Measurements from ENCODE around the gene PGBD1. TPM values are rescaled to one million over a fixed set of nuclear protein-coding genes. Genes with fewer than 3 reads are reported as not detected.
"Not testable (repeated sequence)": the region's sequence is repeated elsewhere in the genome, so short reads cannot be mapped to it uniquely, and the experiment has no call there.

Gene PGBD1
- total RNA-seq, 1 donor from 2014 or later: 3.5 TPM

GRCh38 chr6:28312939-28313338 lies 31.6 kb downstream of the PGBD1 start:
- H3K4me1 ChIP-seq: no peaks in the 10 kb centered on the region
- no peak for DNase-seq
- H3K27ac ChIP-seq: no peak overlapping the region
- TF ChIP-seq, protein P1, sequence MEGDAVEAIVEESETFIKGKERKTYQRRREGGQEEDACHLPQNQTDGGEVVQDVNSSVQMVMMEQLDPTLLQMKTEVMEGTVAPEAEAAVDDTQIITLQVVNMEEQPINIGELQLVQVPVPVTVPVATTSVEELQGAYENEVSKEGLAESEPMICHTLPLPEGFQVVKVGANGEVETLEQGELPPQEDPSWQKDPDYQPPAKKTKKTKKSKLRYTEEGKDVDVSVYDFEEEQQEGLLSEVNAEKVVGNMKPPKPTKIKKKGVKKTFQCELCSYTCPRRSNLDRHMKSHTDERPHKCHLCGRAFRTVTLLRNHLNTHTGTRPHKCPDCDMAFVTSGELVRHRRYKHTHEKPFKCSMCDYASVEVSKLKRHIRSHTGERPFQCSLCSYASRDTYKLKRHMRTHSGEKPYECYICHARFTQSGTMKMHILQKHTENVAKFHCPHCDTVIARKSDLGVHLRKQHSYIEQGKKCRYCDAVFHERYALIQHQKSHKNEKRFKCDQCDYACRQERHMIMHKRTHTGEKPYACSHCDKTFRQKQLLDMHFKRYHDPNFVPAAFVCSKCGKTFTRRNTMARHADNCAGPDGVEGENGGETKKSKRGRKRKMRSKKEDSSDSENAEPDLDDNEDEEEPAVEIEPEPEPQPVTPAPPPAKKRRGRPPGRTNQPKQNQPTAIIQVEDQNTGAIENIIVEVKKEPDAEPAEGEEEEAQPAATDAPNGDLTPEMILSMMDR (IDR thresholded peaks at IDR 0.05): no peak
- no peaks in the 10 kb centered on the region for H3K36me3 ChIP-seq
- H3K27me3 ChIP-seq (ENCODE audit: low read depth): no peaks in the 10 kb centered on the region
- intact Hi-C loops (cut with DNase I): no loop called here
- no peak for ATAC-seq
- H3K4me3 ChIP-seq: no peak overlapping the region
- H3K9me3 ChIP-seq: no peaks in the 10 kb centered on the region

- Histone ChIP-seq H3K4me3 (no peak overlapping the region), H3K36me3 (no peaks in the 10 kb centered on the region), H3K27me3 (ENCODE audit: low read depth) (no peaks in the 10 kb centered on the region), H3K27ac (no peak overlapping the region), H3K4me1 (no peaks in the 10 kb centered on the region), H3K9me3 (no peaks in the 10 kb centered on the region)
- no peak for DNase-seq
- no peak for ATAC-seq
- intact Hi-C loops (cut with DNase I): no loop called here
- TF ChIP-seq, protein P1 (IDR thresholded peaks at IDR 0.05): no peak
Measured at GRCh38 chr6:28315628-28316027, 34.3 kb downstream of the PGBD1 start.

DNA sequence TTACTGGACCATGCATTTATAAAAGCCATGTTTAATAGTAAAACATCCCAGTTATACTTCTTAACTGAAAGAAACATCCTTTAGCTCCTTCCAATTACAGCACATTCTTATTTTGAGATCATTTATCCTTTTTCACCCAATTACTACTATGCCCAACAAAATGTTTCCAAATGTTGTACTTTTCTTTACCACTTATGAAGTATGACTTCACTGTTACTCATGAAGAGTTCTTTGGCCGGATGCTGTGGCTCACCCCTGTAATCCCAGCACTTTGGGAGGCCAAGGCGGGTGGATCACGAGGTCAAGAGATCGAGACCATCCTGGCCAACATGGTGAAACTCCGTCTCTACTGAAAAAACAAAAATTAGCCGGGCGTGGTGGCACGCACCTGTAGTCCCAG lies 36.5 kb downstream of the PGBD1 start:
- H3K27ac ChIP-seq; H3K4me1 ChIP-seq; ATAC-seq; H3K9me3 ChIP-seq; H3K4me3 ChIP-seq; intact Hi-C loops (cut with DNase I); DNase-seq; H3K36me3 ChIP-seq; H3K27me3 ChIP-seq (ENCODE audit: low read depth): not testable (repeated sequence)

GRCh38 chr6:28322661-28323060 lies 41.3 kb downstream of the PGBD1 start:
- Histone ChIP-seq H3K9me3 (peaks cover 28% of the 10 kb centered on the region), H3K4me3 (no peak overlapping the region), H3K27me3 (ENCODE audit: low read depth) (no peaks in the 10 kb centered on the region), H3K27ac (no peak overlapping the region), H3K4me1 (no peaks in the 10 kb centered on the region), H3K36me3 (peaks cover 20% of the 10 kb centered on the region)
- ATAC-seq (no peak), DNase-seq (no peak)
- TF ChIP-seq, protein P1 (IDR thresholded peaks at IDR 0.05): no peak
- intact Hi-C loops (cut with DNase I): no loop called here

GRCh38 chr6:28323813-28324424 lies 42.5 kb downstream of the PGBD1 start:
- intact Hi-C loops (cut with DNase I): no loop called here
- no peak overlapping the region for H3K27ac ChIP-seq
- no peak overlapping the region for H3K4me3 ChIP-seq
- H3K27me3 ChIP-seq (ENCODE audit: low read depth): no peaks in the 10 kb centered on the region
- H3K4me1 ChIP-seq: no peaks in the 10 kb centered on the region
- ATAC-seq (no peak), DNase-seq (no peak)
- peaks cover 36% of the 10 kb centered on the region for H3K9me3 ChIP-seq
- H3K36me3 ChIP-seq: peaks cover 20% of the 10 kb centered on the region
- TF ChIP-seq, protein P1 (IDR thresholded peaks at IDR 0.05): no peak

- peaks cover 20% of the 10 kb centered on the region for H3K36me3 ChIP-seq
- intact Hi-C loops (cut with DNase I): no loop called here
- DNase-seq (no peak), ATAC-seq (no peak)
- H3K9me3 ChIP-seq: peaks cover 36% of the 10 kb centered on the region
- no peaks in the 10 kb centered on the region for H3K4me1 ChIP-seq
- TF ChIP-seq, protein P1 (IDR thresholded peaks at IDR 0.05): no peak
- H3K4me3 ChIP-seq: no peak overlapping the region
- no peaks in the 10 kb centered on the region for H3K27me3 ChIP-seq (ENCODE audit: low read depth)
- H3K27ac ChIP-seq: no peak overlapping the region
Measured at GRCh38 chr6:28326371-28326948, 45.1 kb downstream of the PGBD1 start.
